Prostate gland (tissue), 2 donors: ENCODE data around the gene THSD7A. TPM values are rescaled to one million over a fixed set of nuclear protein-coding genes. Genes with fewer than 3 reads are reported as not detected.

ENCODE experiments used
- DNase-seq: peaks from one replicate; pipeline ENCODE4 v3.0.0-alpha.2; 2019; ENCODE audit warnings: low spot score
- H3K27ac ChIP-seq, 2 donors: fragments of 200-600 bp; sonication (generic); 2 replicates each; pipeline ENCODE4 v1.5.1; 2017 to 2019
- H3K27me3 ChIP-seq: fragments of 200-600 bp; sonication (generic); replicated peaks from 2 replicates; pipeline ENCODE4 v1.5.1; 2019; ENCODE audit not compliant: insufficient read depth
- H3K36me3 ChIP-seq, 2 donors: fragments of 200-600 bp; sonication (generic); 1 replicate in 1 of 2; 2 replicates in 1 of 2; pipeline versions ENCODE4 v1.5.1 to v1.8.1; 2017 to 2019
- H3K4me1 ChIP-seq: fragments of 200-600 bp; sonication (generic); replicated peaks from 2 replicates; pipeline ENCODE4 v1.5.1; 2019
- H3K4me3 ChIP-seq, 2 donors: fragments of 200-600 bp; sonication (generic); 2 replicates each; pipeline ENCODE4 v1.5.1; 2017 to 2019
- H3K9me3 ChIP-seq: fragments of 200-600 bp; sonication (generic); 2 replicates; pipeline ENCODE4 v1.5.1; 2017
- CTCF ChIP-seq, 4 experiments: fragments of 200-600 bp in 2 of 4; fragments of 450-650 bp in 2 of 4; sonication (generic) in 2 of 4; IDR thresholded peaks; 1 replicate in 3 of 4; 2 replicates in 1 of 4; pipeline ENCODE4 v1.5.1; 2016 to 2019; ENCODE audit warnings: antibody characterized with exemption in 4 of 4, mild to moderate bottlenecking in 2 of 4, moderate library complexity in 2 of 4
- POLR2A ChIP-seq: fragments of 450-650 bp; IDR thresholded peaks from one replicate; pipeline ENCODE4 v1.6.1; 2016; ENCODE audit warnings: antibody characterized with exemption, mild to moderate bottlenecking
- POLR2AphosphoS5 ChIP-seq: sonication (generic); formaldehyde crosslinking; IDR thresholded peaks from one replicate; pipeline ENCODE4 v1.6.1; 2017; ENCODE audit warnings: antibody characterized with exemption
- WGBS: methylation state at CpG from one replicate; pipeline ENCODE4 v1.1.5; 2018; 5-methylcytosine and 5-hydroxymethylcytosine counted together
- intact Hi-C: fragments of 100-400 bp; cut with DNase I; formaldehyde crosslinking; loops from one replicate; pipeline ENCODE4 v1.14.2; 2022
- total RNA-seq, 2 donors: library from RNA; depleted of rRNA; stranded (reverse); fragments of >200 nt; gene quantifications; one replicate each; pipeline ENCODE4 v1.1.0, GENCODE V29; 2016

The THSD7A gene
- total RNA-seq, 2 donors from 2014 or later = 3.1 to 9.9 TPM

- Histone ChIP-seq H3K27me3 (no peaks in the 10 kb centered on the region), H3K4me1 (no peaks in the 10 kb centered on the region), H3K27ac (no peak overlapping the region), H3K4me3 (no peak overlapping the region), H3K9me3 (no peaks in the 10 kb centered on the region), H3K36me3 (no peaks in the 10 kb centered on the region)
- DNase-seq = no peak
- intact Hi-C loops = no loop called here
- TF ChIP-seq POLR2AphosphoS5 = no peak
- no peak for TF ChIP-seq POLR2A
- TF ChIP-seq CTCF (IDR thresholded peaks at IDR 0.05) = no peak
- WGBS = 88% methylated on average over 3 of the region's 3 CpGs
Observed at GRCh38 chr7:11784769-11785536, 47.0 kb downstream of the THSD7A start.

- intact Hi-C loops = no loop called here
Observed at GRCh38 chr7:11779864-11780674, 51.9 kb downstream of the THSD7A start.

GRCh38 chr7:11776039-11776438, 56.0 kb downstream of the THSD7A start:
- H3K27ac ChIP-seq = no peak overlapping the region
- DNase-seq = no peak
- TF ChIP-seq POLR2A (no peak), POLR2AphosphoS5 (no peak), CTCF (IDR thresholded peaks at IDR 0.05) (no peak)
- no peaks in the 10 kb centered on the region for H3K9me3 ChIP-seq
- no peaks in the 10 kb centered on the region for H3K4me1 ChIP-seq
- H3K4me3 ChIP-seq = no peak overlapping the region
- intact Hi-C loops = no loop called here
- H3K36me3 ChIP-seq = no peaks in the 10 kb centered on the region
- no peaks in the 10 kb centered on the region for H3K27me3 ChIP-seq
- 77% methylated on average over 2 of the region's 2 CpGs for WGBS

More at GRCh38 chr7:11779864-11780674, 51.9 kb downstream of the THSD7A start:
- Histone ChIP-seq H3K36me3 (no peaks in the 10 kb centered on the region), H3K27me3 (no peaks in the 10 kb centered on the region), H3K27ac (no peak overlapping the region), H3K4me3 (no peak overlapping the region), H3K9me3 (no peaks in the 10 kb centered on the region), H3K4me1 (no peaks in the 10 kb centered on the region)
- WGBS = 78% methylated on average over 7 of the region's 7 CpGs
- TF ChIP-seq POLR2AphosphoS5 = no peak
- no peak for DNase-seq

- H3K36me3 ChIP-seq = no peaks in the 10 kb centered on the region
Observed at GRCh38 chr7:11775401-11775800, 56.6 kb downstream of the THSD7A start.

More at GRCh38 chr7:11775401-11775800, 56.6 kb downstream of the THSD7A start:
- Histone ChIP-seq H3K27ac (no peak overlapping the region), H3K4me1 (no peaks in the 10 kb centered on the region), H3K27me3 (no peaks in the 10 kb centered on the region), H3K4me3 (no peak overlapping the region), H3K9me3 (no peaks in the 10 kb centered on the region)
- no peak for TF ChIP-seq POLR2A
- no peak for TF ChIP-seq CTCF (IDR thresholded peaks at IDR 0.05)
- TF ChIP-seq POLR2AphosphoS5 = no peak
- 92% methylated on average over 2 of the region's 2 CpGs for WGBS
- DNase-seq = no peak
- intact Hi-C loops = no loop called here
